GM12872 (cell line): ENCODE data around the gene BMPR1A.

Source experiments
- TF ChIP-seq, protein P1 (sequence below): IDR thresholded peaks from 3 replicates; pipeline ENCODE4 v1.5.1; 2011; ENCODE audit warnings: low read depth, mild to moderate bottlenecking, low read length, moderate library complexity; ENCODE audit not compliant: insufficient read depth

Gene BMPR1A

DNA sequence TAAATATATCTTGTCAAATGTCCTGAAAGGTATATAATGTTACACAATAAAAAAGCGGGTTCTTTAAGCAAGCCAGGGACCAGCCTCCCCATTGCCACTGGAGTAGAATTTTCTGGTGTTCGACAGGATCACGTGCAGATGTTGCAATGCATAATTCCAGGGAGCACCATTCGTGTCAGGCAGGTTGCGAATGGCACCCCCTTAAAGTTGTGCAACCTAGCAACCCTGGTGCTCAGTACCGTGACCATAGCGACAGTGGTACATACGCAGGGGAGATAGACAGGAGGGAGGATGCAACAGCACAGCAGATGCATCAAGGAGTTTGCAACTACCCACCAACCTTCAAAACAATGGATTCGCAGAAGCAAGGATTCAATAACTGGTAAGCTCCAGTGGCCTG lies 6.6 kb upstream of the BMPR1A start:
- TF ChIP-seq, protein P1, sequence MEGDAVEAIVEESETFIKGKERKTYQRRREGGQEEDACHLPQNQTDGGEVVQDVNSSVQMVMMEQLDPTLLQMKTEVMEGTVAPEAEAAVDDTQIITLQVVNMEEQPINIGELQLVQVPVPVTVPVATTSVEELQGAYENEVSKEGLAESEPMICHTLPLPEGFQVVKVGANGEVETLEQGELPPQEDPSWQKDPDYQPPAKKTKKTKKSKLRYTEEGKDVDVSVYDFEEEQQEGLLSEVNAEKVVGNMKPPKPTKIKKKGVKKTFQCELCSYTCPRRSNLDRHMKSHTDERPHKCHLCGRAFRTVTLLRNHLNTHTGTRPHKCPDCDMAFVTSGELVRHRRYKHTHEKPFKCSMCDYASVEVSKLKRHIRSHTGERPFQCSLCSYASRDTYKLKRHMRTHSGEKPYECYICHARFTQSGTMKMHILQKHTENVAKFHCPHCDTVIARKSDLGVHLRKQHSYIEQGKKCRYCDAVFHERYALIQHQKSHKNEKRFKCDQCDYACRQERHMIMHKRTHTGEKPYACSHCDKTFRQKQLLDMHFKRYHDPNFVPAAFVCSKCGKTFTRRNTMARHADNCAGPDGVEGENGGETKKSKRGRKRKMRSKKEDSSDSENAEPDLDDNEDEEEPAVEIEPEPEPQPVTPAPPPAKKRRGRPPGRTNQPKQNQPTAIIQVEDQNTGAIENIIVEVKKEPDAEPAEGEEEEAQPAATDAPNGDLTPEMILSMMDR, result no peak

DNA sequence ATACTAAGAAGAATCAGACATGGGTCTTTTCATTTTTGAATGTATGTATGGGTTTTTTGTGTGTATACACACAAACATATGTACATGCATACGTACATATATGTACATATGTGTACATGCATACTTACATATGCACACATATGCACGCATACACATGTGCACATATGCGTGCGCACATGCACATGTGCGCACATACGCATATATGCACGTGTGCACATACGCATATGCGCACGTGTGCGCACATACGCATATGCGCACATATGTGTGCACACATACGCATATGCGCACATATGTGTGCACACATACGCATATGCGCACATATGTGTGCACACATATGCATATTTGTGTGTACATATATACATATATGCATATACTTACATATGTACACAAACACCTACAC lies 4.9 kb upstream of the BMPR1A start:
- TF ChIP-seq, protein P1, result no peak

DNA sequence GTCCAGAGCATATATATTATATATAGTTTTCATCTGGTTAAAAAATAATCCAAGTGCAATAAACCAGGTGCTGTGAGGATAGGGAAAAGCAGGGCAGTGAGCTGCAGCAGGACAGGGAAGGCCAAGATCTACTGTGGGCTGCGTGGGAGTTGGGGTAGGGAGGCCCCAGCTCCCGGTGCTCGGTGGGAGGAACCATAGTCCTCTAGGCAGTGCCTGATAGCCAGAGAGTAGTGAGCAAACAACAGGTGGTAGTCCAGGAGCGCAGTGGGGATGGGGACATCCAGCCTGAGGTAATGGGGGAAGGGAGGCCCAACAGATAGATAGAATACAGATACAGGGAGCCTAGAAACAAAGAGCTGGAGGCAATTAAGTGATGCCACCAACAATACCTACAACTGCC lies 4.1 kb upstream of the BMPR1A start:
- TF ChIP-seq, protein P1, result no peak

DNA sequence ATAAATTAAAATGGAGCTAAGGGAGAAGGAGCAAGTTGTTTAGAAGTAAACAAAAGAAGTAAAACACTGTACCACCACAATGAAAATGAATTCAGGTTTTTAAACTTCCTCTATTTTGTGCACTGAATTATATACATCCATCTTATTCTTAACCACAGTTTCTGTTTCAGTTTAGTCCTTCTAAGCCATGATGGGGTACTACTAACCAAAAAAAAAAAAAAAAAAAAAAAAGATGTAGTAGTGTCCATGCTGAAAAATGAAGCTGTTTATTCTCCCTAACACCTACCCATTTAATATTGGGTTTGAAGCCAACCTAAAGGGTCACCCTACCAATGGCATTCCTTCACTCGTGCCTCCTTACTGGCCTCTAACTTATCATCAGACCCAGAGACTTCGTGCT lies 3.4 kb upstream of the BMPR1A start:
- TF ChIP-seq, protein P1, result no peak

DNA sequence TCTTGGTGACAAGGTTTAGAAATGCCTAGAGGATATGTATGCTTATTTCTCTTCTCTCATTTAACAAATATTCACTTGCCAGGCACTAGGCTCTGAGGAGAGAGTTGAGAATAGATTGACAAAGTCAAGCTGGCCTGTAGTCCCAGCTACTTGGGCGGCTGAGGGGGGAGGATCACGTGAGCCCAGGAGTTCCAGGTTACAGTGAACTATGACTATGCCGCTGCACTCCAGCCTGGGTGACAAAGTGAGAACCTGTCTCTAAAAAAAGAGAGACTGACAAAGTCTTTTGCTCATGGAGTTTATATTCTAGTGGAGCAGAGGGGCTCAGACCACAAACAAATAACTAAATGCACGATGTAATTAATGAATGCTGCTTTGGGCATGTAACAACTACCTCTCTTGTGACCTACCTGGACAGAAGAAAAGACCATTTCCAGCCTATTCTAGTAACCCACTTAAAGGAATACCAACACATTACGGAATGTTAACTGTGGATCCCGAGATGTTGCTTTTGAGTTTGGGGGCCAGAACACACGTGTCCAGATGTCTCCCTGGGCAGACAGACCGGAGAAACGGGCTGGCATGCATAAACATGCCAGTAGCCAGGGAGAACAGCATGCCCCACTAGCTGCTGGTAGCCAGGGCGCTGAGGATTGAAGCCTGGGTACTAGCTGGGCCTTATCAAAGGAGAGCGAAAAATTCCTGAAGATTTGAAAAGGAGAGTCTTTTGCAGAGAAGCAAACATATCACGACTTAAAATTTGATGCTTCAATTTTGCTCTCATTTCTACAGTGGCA lies 2.6 kb upstream of the BMPR1A start:
- TF ChIP-seq, protein P1, result no peak

DNA sequence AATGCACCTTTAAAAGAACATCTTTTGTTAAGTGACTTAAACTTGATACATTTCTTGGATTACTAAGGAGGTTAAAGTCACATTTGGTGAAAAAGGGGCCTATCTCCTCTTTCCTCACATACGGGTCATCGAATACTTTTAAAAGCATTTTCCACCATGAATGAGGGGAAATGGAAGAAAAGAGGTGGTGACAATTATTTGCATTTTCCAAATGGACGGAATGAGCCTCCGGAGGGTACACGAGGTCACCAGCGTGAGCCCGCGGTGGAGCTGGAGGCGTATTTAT lies 1.0 kb upstream of the BMPR1A start:
- TF ChIP-seq, protein P1, result no peak

DNA sequence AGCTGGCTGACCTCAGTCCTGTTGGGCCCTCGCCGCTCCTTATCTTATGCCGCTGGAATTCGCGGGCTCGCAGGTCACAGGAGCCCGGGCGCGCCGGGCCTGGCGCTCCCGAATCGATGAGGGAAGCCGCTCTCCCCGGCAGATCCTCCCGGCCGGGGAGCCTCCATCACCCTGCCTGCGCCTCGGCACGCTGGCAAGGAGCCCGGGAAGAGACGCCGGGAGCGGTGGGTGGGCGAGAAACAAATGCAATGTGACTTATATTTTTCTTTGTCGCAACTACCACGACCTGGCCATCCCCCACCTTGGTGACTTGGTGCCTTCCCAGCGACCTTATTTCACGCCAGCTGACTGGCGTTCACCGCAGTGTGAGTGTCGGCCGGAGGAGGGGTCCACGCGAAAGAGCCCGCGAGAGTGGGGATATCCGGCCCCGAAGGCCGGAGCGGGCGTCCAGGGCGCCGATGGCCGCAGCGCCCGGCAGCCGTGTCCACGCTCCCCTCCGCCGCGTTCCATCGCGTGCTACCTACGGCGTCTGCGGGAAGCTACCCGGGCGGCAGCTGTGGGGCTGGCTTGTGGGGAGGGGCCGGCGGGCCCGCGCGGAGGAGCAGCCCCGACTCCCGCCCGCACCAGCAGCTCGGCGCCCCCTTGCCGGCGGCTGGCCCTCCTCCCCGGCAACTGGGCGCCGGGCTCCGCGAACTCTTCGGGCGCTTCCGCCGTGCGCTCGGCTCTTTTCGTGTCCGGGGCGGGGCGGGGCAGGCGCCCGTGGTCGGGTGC lies 494 bp upstream of the BMPR1A start:
- TF ChIP-seq, protein P1, result no peak
